Neuronal stem cell (in vitro differentiated cells): ENCODE measurements around the gene APC.

ENCODE experiments used
- DNase-seq: peaks from one replicate; pipeline ENCODE4 v3.0.0-alpha.2; 2013; ENCODE audit warnings: low spot score
- H2AFZ ChIP-seq: one replicate; pipeline ENCODE4 v1.6.1; 2013; ENCODE audit warnings: mild to moderate bottlenecking, low read length, inconsistent platforms
- H2AK5ac ChIP-seq: 2 replicates; pipeline ENCODE4 v1.6.1; 2013; ENCODE audit warnings: low read depth, mild to moderate bottlenecking, inconsistent platforms, low read length, moderate library complexity, mixed read lengths
- H2BK120ac ChIP-seq: 2 replicates; pipeline ENCODE4 v1.6.1; 2013; ENCODE audit warnings: low read depth, mild to moderate bottlenecking, inconsistent platforms, low read length, moderate library complexity, mixed read lengths
- H2BK12ac ChIP-seq: one replicate; pipeline ENCODE4 v1.6.1; 2013; ENCODE audit warnings: low read length, inconsistent platforms
- H2BK15ac ChIP-seq: 2 replicates; pipeline ENCODE4 v1.6.1; 2013; ENCODE audit warnings: mild to moderate bottlenecking, low read length, inconsistent platforms, mixed read lengths
- H2BK5ac ChIP-seq: one replicate; pipeline ENCODE4 v1.6.1; 2013; ENCODE audit warnings: inconsistent platforms, mild to moderate bottlenecking, low read length, moderate library complexity
- H3K14ac ChIP-seq: one replicate; pipeline ENCODE4 v1.6.1; 2013; ENCODE audit warnings: low read length, inconsistent platforms
- H3K18ac ChIP-seq: 2 replicates; pipeline ENCODE4 v1.6.1; 2013; ENCODE audit warnings: low read length, inconsistent platforms
- H3K23ac ChIP-seq: 2 replicates; pipeline ENCODE4 v1.6.1; 2013; ENCODE audit warnings: low read depth, mild to moderate bottlenecking, mixed read lengths, low read length, inconsistent platforms; ENCODE audit not compliant: poor library complexity
- H3K27ac ChIP-seq: replicated peaks from 3 replicates; pipeline ENCODE4 v1.5.1; 2013; ENCODE audit warnings: low read length, inconsistent platforms
- H3K27me3 ChIP-seq, 3 experiments: 2 replicates each; pipeline ENCODE4 v1.6.1; 2013; ENCODE audit warnings: low read length in 3 of 3, mild to moderate bottlenecking in 2 of 3, inconsistent platforms in 1 of 3, low read depth in 1 of 3, mixed read lengths in 1 of 3, moderate library complexity in 1 of 3; ENCODE audit not compliant: control insufficient read depth in 3 of 3, insufficient read depth in 3 of 3
- H3K36me3 ChIP-seq, 2 donors: replicated peaks in 1 of 2; 2 replicates each; pipeline ENCODE4 v1.6.1; 2013; ENCODE audit warnings: low read length in 2 of 2; ENCODE audit not compliant: control insufficient read depth in 2 of 2, insufficient read depth in 2 of 2
- H3K4ac ChIP-seq: 2 replicates; pipeline ENCODE4 v1.6.1; 2013; ENCODE audit warnings: inconsistent platforms, mild to moderate bottlenecking, low read length, moderate library complexity
- H3K4me1 ChIP-seq, 2 donors: 1 replicate in 1 of 2; 2 replicates in 1 of 2; pipeline ENCODE4 v1.6.1; 2013; ENCODE audit warnings: low read length in 2 of 2, low read depth in 1 of 2; ENCODE audit not compliant: control insufficient read depth in 2 of 2, insufficient read depth in 1 of 2
- H3K4me2 ChIP-seq: one replicate; pipeline ENCODE4 v1.6.1; 2013; ENCODE audit warnings: mild to moderate bottlenecking, low read length, inconsistent platforms; ENCODE audit not compliant: insufficient read depth, poor library complexity, severe bottlenecking
- H3K4me3 ChIP-seq, 2 donors: 2 replicates each; pipeline ENCODE4 v1.5.1; 2013; ENCODE audit warnings: low read length in 2 of 2, mild to moderate bottlenecking in 2 of 2, inconsistent platforms in 1 of 2, moderate library complexity in 1 of 2
- H3K79me1 ChIP-seq: one replicate; pipeline ENCODE4 v1.6.1; 2013; ENCODE audit warnings: low read depth, mild to moderate bottlenecking, inconsistent platforms, low read length, moderate library complexity
- H3K9ac ChIP-seq: one replicate; pipeline ENCODE4 v1.6.1; 2013; ENCODE audit warnings: mild to moderate bottlenecking, low read depth, low read length, inconsistent platforms; ENCODE audit not compliant: poor library complexity
- H3K9me3 ChIP-seq, 2 donors: replicated peaks in 1 of 2; 2 replicates each; pipeline versions ENCODE3 to v1.6.1; 2013; ENCODE audit warnings: low read length in 2 of 2, mild to moderate bottlenecking in 2 of 2, inconsistent platforms in 1 of 2, low read depth in 1 of 2, mixed read lengths in 1 of 2, moderate library complexity in 1 of 2; ENCODE audit not compliant: control insufficient read depth in 2 of 2, insufficient read depth in 1 of 2
- H4K8ac ChIP-seq: one replicate; pipeline ENCODE4 v1.6.1; 2013; ENCODE audit warnings: low read depth, mild to moderate bottlenecking, inconsistent platforms, low read length, moderate library complexity
- H4K91ac ChIP-seq: one replicate; pipeline ENCODE4 v1.6.1; 2013; ENCODE audit warnings: low read length, low read depth, mild to moderate bottlenecking, inconsistent platforms; ENCODE audit not compliant: poor library complexity
- WGBS, 2 donors: extraction: QIAGEN DNeasy Blood & Tissue Kit; methylation state at CpG; one replicate each; pipeline ENCODE4 v1.1.7; 2013; ENCODE audit warnings: missing lambda C conversion rate in 2 of 2, mixed read lengths in 1 of 2; ENCODE audit not compliant: insufficient read length in 2 of 2, insufficient replicate concordance in 1 of 2; ENCODE audit errors: extremely low coverage in 2 of 2; 5-methylcytosine and 5-hydroxymethylcytosine counted together

APC gene

DNA sequence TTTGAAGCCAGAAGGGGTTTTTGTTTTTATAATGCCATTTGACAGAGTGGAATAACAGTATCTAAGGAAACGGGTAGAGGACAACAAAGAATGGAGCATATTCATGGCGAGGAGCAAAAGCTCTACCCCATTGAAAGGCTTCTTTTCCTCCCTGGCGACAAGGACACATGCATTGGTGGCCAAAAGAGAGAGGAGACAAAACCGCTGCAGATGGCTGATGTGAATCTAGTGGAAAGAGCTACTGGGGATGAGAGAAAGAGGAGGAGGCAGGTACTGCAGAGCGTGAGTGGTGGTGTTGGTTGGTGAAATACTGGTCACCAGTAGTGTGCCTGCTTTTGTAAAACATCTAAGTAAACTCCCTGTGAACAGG is 491 bp downstream of the APC start:
- peaks cover 4 to 6% of the 10 kb centered on the region in 2 donors for H3K4me1 ChIP-seq
- no peak overlapping the region for H2BK120ac ChIP-seq
- peak overlapping the region; percentile 4 to 64 for H3K4me3 ChIP-seq
- no peak overlapping the region for H4K91ac ChIP-seq
- H2BK15ac ChIP-seq, result no peak overlapping the region
- no peak overlapping the region for H3K18ac ChIP-seq
- H2BK5ac ChIP-seq, result no peak overlapping the region
- H3K4me2 ChIP-seq, result peak overlapping the region; percentile 84
- H3K14ac ChIP-seq, result no peak overlapping the region
- no CpG with 5 or more reads among the region's 5 CpGs for WGBS, 2 donors
- DNase-seq, result peak; percentile 18
- no peak overlapping the region for H4K8ac ChIP-seq
- no peak overlapping the region for H3K27ac ChIP-seq
- H3K27me3 ChIP-seq, result no peaks in the 10 kb centered on the region
- H2BK12ac ChIP-seq, result no peak overlapping the region
- no peak overlapping the region for H3K23ac ChIP-seq
- H3K9me3 ChIP-seq, result no peaks in the 10 kb centered on the region
- H3K79me1 ChIP-seq, result peaks cover 3% of the 10 kb centered on the region
- H2AK5ac ChIP-seq, result no peak overlapping the region
- no peak overlapping the region for H3K9ac ChIP-seq
- H3K4ac ChIP-seq, result no peak overlapping the region
- no peaks in the 10 kb centered on the region for H3K36me3 ChIP-seq
- peak overlapping the region; percentile 95 for H2AFZ ChIP-seq

DNA sequence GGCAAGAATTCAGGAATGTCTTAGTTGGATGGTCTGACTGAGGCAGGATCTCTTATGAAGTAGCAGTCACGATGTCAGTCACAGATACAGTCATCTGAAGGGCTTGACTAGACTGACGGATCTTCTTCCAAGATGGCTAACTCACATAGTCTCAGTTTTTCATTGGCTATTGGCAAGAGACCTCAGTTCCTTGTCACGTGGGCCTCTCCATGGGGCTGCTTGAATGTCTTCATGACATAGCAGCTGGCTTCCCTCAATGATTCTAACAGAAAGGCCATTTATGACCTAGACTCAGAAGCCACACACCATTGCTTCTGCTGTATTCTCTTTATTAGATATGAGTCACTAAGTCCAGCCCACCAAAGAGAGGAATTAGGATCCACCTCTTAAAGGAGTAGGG is 4.7 kb downstream of the APC start:
- Histone ChIP-seq H4K91ac (no peak overlapping the region), H3K9ac (no peak overlapping the region), H3K27ac (no peak overlapping the region), H2BK15ac (no peak overlapping the region), H3K18ac (no peak overlapping the region), H2BK120ac (no peak overlapping the region), H3K4me2 (no peak overlapping the region), H2BK5ac (no peak overlapping the region), H3K9me3 (no peaks in the 10 kb centered on the region), H3K79me1 (peaks cover 3% of the 10 kb centered on the region), H2BK12ac (no peak overlapping the region), H2AK5ac (no peak overlapping the region), H2AFZ (no peak overlapping the region), H3K27me3 (no peaks in the 10 kb centered on the region), H3K4ac (no peak overlapping the region), H3K23ac (no peak overlapping the region), H3K4me1 (peaks cover 3 to 4% of the 10 kb centered on the region in 2 donors), H3K4me3 (no peak overlapping the region), H3K14ac (no peak overlapping the region), H4K8ac (no peak overlapping the region), H3K36me3 (no peaks in the 10 kb centered on the region)
- WGBS, 2 donors, result no CpG with 5 or more reads among the region's 3 CpGs
- no peak for DNase-seq

DNA sequence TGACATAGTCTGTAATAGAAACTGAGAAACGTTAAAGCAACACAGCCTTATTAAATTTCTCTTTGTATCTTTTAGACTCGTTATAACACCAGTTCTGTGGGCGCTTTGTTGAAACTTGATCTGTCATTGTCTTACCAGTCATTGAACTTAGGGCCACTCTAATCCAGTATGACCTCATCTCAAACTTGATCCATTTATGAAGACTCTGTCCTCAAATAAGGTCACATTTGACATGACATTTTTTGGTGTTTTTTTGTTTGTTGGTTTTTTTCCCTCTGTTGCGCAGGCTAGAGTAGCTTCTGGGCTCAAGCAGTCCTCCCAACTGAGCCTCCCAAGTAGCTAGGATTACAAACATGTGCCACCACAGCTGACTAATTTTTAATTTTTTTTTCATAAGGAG is 5.9 kb downstream of the APC start:
- no peak overlapping the region for H2AFZ ChIP-seq
- no peaks in the 10 kb centered on the region for H3K27me3 ChIP-seq
- H3K4me3 ChIP-seq, result no peak overlapping the region
- no peak overlapping the region for H3K4ac ChIP-seq
- no peak overlapping the region for H3K27ac ChIP-seq
- H2BK120ac ChIP-seq, result no peak overlapping the region
- H2BK12ac ChIP-seq, result no peak overlapping the region
- no peak overlapping the region for H2AK5ac ChIP-seq
- no peak overlapping the region for H3K4me2 ChIP-seq
- H3K79me1 ChIP-seq, result no peaks in the 10 kb centered on the region
- H2BK5ac ChIP-seq, result no peak overlapping the region
- H3K23ac ChIP-seq, result no peak overlapping the region
- no peak for DNase-seq
- no peaks in the 10 kb centered on the region for H3K9me3 ChIP-seq
- H3K18ac ChIP-seq, result no peak overlapping the region
- H3K4me1 ChIP-seq, result peaks cover 0 to 3% of the 10 kb centered on the region in 2 donors
- no peak overlapping the region for H3K9ac ChIP-seq
- no peak overlapping the region for H4K8ac ChIP-seq
- H3K36me3 ChIP-seq, result no peaks in the 10 kb centered on the region
- H4K91ac ChIP-seq, result no peak overlapping the region
- H3K14ac ChIP-seq, result no peak overlapping the region
- H2BK15ac ChIP-seq, result no peak overlapping the region
- no CpG with 5 or more reads among the region's 4 CpGs for WGBS, 2 donors

DNA sequence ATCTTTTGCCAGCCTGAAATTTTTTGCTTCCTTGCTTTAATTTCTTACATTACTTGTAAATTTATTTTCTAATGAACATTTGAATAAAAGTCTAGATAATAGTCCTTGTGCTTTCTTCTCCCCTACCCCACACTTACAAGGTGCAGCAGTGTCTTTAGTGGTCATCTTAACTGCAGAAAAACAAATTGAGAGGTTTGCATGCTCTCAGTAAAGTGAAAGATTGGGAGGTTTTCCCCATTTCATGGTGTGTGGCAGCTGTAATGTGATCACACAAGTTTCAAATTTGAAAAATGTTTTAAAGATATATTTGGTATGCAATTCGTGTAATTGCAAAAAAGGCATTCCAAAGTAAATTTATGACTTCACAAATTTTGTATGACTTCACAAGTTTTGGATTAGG is 14.7 kb downstream of the APC start:
- Histone ChIP-seq H3K14ac (no peak overlapping the region), H3K9ac (no peak overlapping the region), H4K91ac (no peak overlapping the region), H3K23ac (no peak overlapping the region), H3K27ac (no peak overlapping the region), H2BK5ac (no peak overlapping the region), H4K8ac (no peak overlapping the region), H3K18ac (no peak overlapping the region), H2AK5ac (no peak overlapping the region), H3K4me1 (no peaks in the 10 kb centered on the region), H2BK120ac (no peak overlapping the region), H3K36me3 (peaks cover 0 to 14% of the 10 kb centered on the region in 2 donors), H2BK15ac (no peak overlapping the region), H3K4ac (no peak overlapping the region), H3K79me1 (no peaks in the 10 kb centered on the region), H3K27me3 (no peaks in the 10 kb centered on the region), H3K9me3 (no peaks in the 10 kb centered on the region), H2AFZ (no peak overlapping the region), H2BK12ac (no peak overlapping the region), H3K4me2 (no peak overlapping the region), H3K4me3 (no peak overlapping the region)
- WGBS, 2 donors, result no CpG with 5 or more reads among the region's 1 CpG
- DNase-seq, result no peak
